B cell (primary cell): ENCODE measurements around the gene LRRC36.

Experiments used
- EZH2 ChIP-seq: IDR thresholded peaks from 2 replicates; pipeline ENCODE4 v1.6.1; 2012; ENCODE audit warnings: borderline replicate concordance, low read depth, mild to moderate bottlenecking, moderate library complexity, low read length; ENCODE audit not compliant: insufficient read depth, poor library complexity, severe bottlenecking
- TF ChIP-seq, protein P1 (sequence below): fragments of 200-600 bp; IDR thresholded peaks from one replicate; pipeline ENCODE4 v1.8.0; 2022; ENCODE audit warnings: antibody characterized with exemption, mild to moderate bottlenecking

GRCh38 chr16:67425580-67425979 lies 99.0 kb downstream of the LRRC36 start:
- TF ChIP-seq, protein P1, sequence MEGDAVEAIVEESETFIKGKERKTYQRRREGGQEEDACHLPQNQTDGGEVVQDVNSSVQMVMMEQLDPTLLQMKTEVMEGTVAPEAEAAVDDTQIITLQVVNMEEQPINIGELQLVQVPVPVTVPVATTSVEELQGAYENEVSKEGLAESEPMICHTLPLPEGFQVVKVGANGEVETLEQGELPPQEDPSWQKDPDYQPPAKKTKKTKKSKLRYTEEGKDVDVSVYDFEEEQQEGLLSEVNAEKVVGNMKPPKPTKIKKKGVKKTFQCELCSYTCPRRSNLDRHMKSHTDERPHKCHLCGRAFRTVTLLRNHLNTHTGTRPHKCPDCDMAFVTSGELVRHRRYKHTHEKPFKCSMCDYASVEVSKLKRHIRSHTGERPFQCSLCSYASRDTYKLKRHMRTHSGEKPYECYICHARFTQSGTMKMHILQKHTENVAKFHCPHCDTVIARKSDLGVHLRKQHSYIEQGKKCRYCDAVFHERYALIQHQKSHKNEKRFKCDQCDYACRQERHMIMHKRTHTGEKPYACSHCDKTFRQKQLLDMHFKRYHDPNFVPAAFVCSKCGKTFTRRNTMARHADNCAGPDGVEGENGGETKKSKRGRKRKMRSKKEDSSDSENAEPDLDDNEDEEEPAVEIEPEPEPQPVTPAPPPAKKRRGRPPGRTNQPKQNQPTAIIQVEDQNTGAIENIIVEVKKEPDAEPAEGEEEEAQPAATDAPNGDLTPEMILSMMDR: no peak
- TF ChIP-seq EZH2: no peak
